GM19467 (cell line): ENCODE results near the gene NCAN.

Source experiments
- ATAC-seq: cut with Tn5 transposase; IDR thresholded peaks from one replicate; pipeline ENCODE4 v1.9.1; 2021; ENCODE audit warnings: mild to moderate bottlenecking, moderate library complexity; ENCODE audit not compliant: unreplicated experiment

NCAN gene

GRCh38 chr19:19258589-19259338 is 47.0 kb downstream of the NCAN start:
- ATAC-seq = no peak

- ATAC-seq = no peak
These were observed 48.0 kb downstream of the NCAN start for GRCh38 chr19:19259741-19260140.

- ATAC-seq = no peak
These were observed 48.9 kb downstream of the NCAN start for GRCh38 chr19:19260417-19261214.

GRCh38 chr19:19261350-19262189 is 49.8 kb downstream of the NCAN start:
- ATAC-seq = no peak

GRCh38 chr19:19262190-19263057 is 50.7 kb downstream of the NCAN start:
- no peak for ATAC-seq

- ATAC-seq = no peak
These were observed 52.2 kb downstream of the NCAN start for GRCh38 chr19:19263886-19264487.

GRCh38 chr19:19267305-19267704 is 55.5 kb downstream of the NCAN start:
- no peak for ATAC-seq

- ATAC-seq = no peak
These were observed 57.0 kb downstream of the NCAN start for GRCh38 chr19:19268453-19269385.

GRCh38 chr19:19269952-19270694 is 58.4 kb downstream of the NCAN start:
- no peak for ATAC-seq

GRCh38 chr19:19270749-19271571 is 59.2 kb downstream of the NCAN start:
- ATAC-seq = no peak

- ATAC-seq = no peak
These were observed 60.3 kb downstream of the NCAN start for GRCh38 chr19:19271828-19272599.

- no peak for ATAC-seq
These were observed 62.4 kb downstream of the NCAN start for GRCh38 chr19:19274146-19274545.

GRCh38 chr19:19274716-19275565 is 63.2 kb downstream of the NCAN start:
- ATAC-seq = no peak

- no peak for ATAC-seq
These were observed 64.6 kb downstream of the NCAN start for GRCh38 chr19:19276386-19276785.

GRCh38 chr19:19276851-19277250 is 65.1 kb downstream of the NCAN start:
- ATAC-seq = no peak

- ATAC-seq = no peak
These were observed 66.6 kb downstream of the NCAN start for GRCh38 chr19:19278315-19278714.
